ENCODE data around the gene NDUFA9.

NDUFA9 gene

DNA sequence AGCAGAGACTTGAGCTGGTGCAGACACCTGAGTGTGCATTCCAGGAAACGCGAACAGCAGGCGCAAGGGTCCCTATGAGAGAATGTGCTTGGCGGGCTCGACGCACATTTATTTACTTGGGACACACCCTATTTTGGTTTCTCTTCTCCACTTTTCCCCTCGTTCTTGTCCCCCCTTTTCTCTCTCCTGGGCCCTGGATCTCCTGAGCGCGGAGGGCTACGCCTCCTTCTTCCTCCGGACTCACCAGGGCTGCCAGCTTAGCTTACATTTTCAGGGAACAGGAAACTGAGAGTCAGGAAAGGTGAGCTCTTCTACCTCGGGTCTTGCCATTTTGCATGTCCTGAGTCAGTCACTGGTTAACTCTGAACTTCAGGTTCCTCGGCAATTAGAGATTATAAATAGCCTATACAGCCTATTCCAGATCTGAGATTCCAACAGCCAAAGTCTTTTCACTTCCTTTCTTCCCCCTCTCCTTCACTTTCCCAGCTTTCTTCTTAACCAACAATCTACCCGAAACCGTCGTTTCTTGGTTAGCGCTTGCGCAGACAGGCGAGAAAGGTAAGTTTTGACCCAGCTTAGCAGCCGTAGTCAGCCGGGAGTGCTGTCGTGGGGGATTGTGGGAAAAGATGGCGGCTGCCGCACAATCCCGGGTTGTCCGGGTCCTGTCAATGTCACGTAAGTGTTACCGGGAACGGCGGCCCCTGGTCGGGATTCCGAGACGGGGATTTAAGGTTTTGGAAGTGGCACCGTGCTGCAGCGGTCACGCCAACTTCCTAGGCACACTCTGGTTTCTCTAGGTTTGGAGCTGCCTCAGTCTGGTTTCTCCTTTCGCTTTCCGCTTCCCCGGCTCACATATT, at the start of gene NDUFA9, which contains the start of gene AKAP3:
Gene NDUFA9, plus strand, starts transcription at position 614 of the 857 bp plus-strand sequence. Its CDS starts 13 bp downstream, at position 627.
Gene AKAP3, minus strand, starts transcription at position 551 of the 857 bp plus-strand sequence. CDS start 10,855 bp downstream, outside the sequence.
- DNase-seq: peak; percentile 66 to 67

- no peak for DNase-seq
Observed at GRCh38 chr12:4603421-4603820, 45.5 kb upstream of the NDUFA9 start.

GRCh38 chr12:4603946-4604345, 45.0 kb upstream of the NDUFA9 start:
- no peak for DNase-seq

- DNase-seq: peak; percentile 75
Observed at GRCh38 chr12:4604684-4605193, 44.2 kb upstream of the NDUFA9 start.

DNA sequence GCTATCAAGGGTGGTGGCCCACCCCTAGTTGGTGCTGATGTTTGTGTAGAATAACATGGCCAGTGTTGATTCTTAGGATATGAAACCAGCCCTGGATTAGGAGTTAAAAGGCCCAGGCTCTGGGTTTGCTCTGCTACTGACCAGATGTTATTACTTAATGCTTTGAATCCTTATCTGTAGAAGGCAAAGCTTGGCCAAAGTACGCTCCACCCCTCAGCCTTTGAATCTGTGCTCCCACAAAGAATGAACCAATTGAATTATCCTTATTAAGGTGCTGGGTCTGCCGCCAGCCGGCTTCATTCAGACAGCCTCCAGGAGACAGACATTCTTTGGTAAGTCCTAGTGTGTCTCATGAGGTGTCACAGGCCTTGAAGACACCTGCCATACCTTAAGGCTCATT, 41.9 kb upstream of the NDUFA9 start:
- no peak for DNase-seq

- DNase-seq: no peak
Observed at GRCh38 chr12:4609071-4609470, 39.8 kb upstream of the NDUFA9 start.

GRCh38 chr12:4610481-4610880, 38.4 kb upstream of the NDUFA9 start:
- no peak for DNase-seq

DNA sequence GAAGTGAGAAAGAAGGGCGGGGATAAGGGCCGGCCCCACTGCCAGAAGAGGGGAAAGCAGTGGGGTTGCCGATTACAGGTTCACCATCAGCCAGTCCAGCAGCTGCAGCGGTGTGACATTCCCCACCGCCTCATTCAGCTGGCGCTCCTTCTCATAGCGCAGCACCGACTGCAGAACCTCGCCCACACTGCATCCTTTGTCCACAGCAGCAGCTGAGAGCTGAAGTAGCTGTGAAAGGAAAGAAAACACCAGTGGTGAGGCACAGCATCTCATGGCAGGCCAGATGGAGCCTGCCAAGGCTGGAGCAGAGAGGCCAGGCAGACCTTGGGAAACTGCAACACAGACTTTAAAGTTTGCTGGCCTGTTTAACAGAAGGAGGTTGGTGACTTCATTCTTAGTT, 33.2 kb upstream of the NDUFA9 start:
- no peak for DNase-seq

GRCh38 chr12:4621511-4621910, 27.4 kb upstream of the NDUFA9 start:
- DNase-seq: no peak

DNA sequence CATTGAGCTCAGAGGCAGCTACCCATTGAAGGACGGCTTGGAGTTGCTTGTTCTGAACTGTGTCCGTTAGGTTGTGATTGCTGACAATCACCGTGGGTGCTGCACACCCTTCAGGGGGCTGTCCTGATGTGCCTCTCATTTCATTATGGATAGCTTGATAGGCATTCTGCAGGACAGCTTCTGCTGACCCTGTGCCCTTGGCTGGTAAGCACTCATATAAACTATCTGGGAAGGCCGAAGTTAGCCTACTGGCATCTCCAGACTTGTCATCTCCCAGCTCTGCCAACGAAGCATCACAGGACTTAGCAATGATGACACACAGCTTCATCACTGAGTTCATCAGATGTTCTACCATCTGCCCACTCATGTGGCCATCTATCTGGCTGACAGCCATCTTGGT, 22.4 kb upstream of the NDUFA9 start:
- DNase-seq: no peak

DNA sequence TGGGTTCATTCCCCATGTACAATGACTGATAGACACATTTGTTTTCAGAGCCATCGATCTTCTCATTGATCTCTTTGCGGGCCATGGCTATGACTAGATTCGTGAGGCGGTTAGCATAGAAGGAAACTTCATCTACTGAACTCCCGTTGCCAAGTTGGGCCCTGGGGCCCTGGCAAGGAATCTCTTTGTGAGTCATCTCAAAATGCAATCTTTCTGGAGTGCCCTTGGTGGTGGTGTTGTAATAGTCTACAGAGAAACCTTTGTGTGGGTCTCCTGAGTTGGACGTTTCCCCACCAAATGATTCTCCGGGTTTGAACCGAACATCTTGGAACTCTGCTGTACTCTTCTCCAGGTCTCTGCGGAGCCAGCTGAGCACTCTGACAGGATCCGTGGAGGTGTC, 20.5 kb upstream of the NDUFA9 start:
- no peak for DNase-seq

DNA sequence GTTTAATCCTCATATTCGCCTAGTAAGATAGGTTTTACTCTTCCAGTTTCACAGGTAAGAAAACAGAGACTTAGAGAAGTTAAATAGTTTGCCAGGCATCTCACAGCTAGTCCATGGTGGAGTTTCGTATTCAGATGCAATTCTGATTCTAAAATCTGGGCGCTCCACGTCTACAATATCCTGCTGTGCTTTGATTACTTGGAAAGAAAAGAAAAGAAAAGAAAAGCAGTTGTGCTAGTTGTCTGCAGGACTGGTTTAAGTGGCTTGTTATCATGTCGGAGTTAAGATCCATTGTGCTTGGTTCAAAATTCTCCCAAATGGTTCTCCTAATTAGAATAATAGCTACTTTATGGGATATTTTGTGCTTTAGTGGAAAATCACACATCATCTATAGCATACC, 18.7 kb upstream of the NDUFA9 start:
- no peak for DNase-seq

DNA sequence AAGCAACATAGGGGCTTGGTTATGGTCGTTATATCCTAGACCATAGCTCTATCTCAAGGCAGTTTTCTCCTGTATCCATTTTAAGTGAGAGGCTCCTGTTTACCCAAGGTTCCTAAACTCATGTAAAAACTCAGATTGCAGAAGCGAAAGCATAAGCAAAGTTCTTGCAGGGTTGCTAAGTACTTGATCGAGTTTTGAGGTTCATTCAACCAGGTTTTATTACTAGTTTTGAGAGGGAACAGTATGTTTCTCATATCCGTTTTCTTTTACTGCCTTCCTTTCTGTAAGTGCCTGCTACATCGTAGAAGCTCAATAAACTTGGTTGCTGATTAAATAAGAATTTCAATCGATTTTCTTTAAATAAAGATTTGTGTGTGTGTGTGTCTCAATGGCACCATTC, 5.2 kb upstream of the NDUFA9 start:
- no peak for DNase-seq

DNA sequence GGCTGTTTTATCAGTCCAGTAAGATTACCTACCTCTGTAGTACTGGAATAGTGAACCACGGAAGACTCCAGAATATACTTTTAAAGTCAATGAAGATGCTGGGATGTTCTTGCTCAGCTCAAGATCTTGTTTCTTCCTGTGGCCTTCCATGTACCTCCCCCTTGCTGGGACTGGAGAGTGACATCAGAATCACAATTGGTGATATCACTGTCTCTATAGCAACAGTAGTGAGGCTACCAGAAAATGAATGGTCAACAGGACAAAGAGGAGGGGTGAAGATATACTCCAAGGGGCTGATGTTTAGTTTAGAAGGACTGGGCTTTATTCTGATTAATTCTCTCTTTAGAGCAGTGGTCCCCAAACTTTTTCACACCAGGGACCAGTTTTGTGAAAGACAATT, 3.9 kb upstream of the NDUFA9 start:
- no peak for DNase-seq

DNA sequence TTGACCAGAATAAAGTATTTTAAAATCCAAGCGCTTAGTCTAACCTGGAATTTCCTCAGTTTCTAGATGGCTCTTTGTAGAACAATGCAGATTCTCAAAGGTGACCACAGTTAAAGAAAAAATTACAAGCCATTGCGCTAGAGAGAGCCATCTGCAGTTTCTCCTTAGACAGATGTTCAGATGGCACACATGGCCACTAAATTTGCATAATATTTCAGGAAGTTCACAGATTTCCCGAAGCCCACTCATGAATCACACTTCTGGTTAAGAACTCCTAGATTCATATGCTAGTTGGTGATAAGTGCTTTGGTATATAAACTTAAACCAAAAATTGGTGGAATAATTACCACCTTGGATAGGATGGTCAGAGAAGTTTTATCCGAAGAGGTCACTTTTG, 812 bp upstream of the NDUFA9 start:
- peak in 1 of 2 experiments; percentile 7 for DNase-seq

DNA sequence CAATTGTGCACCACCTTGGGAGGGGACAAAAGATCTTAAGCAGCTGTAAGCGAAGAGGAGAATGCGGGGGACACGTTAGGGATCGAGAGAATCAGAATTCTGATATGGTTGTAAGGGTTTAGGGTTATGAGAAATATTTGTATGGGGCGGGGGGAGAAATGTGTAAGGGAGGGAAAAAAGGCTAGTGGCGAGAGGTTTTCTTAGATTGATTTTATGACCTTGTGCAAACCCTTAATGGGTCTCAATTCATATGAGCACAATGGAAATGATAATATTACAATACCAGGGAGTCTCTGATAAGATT, 396 bp downstream of the NDUFA9 start:
- no peak for DNase-seq

DNA sequence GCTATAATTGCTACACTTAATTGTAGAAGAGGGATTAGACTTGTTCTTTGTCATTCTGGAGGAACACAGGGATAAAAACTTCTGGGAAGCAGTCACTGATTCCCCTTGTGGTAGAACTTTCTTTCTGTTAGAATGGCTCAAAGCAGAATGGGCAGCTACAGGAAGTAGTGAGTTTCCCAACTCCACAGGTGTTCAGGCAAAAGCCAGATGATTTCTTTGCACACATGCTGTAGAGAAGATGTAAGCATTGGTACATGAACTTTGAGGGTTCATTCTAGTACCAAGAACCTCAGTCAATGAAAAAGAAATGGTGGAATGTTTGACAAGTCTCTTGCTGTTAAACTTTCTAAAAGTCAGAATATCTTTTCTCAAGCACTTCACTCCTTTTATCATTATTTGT, 4.3 kb downstream of the NDUFA9 start:
- DNase-seq: no peak

GRCh38 chr12:4653691-4654090, 4.8 kb downstream of the NDUFA9 start:
- no peak for DNase-seq

GRCh38 chr12:4663971-4664505, 15.1 kb downstream of the NDUFA9 start:
- DNase-seq: no peak

DNA sequence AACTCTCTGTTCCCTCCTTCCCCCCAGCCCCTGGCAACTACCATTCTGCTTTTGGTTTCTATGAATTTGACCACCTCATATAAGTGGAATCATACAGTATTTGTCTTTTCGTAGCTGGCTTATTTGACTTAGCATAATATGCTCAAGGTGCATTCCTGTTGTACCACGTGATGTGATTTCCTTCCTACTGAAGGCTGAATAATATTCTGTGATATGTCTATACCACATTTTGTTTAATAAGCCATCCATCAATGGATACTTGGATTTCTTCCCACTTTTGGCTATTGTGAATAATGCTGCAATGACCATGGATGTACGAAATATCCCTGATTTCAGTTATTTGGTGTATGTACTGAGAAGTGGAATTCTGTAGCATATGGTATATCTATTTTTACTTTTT, 16.3 kb downstream of the NDUFA9 start:
- DNase-seq: no peak

- no peak for DNase-seq
Observed at GRCh38 chr12:4679711-4680110, 30.8 kb downstream of the NDUFA9 start.

GRCh38 chr12:4681732-4682131, 32.8 kb downstream of the NDUFA9 start:
- DNase-seq: no peak

GRCh38 chr12:4685317-4685716, 36.4 kb downstream of the NDUFA9 start:
- no peak for DNase-seq

DNA sequence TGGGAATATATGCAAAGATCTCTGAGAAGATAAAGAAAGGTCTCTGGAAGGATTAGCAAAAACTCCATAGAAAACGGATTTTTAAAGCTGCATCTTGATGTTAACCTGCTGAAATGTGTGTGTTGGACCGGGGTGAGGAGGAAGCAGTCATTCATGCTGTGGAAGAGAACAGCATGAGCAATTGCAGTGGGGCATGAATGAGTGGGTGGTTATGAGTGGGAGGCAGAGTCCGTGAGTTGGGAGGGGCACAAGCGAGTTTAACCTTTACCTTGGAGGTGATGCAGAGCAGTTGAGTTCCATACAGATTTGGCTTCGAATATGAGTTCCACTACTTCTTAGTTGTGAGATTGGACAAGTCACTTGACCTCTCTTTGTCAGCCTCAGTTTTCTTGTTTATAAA, 41.8 kb downstream of the NDUFA9 start:
- no peak for DNase-seq
